DMS153 treated with DMSO at 0.1 percent for 48 hours (cell line): ENCODE results near the gene CLDN4.
"Not testable (repeated sequence)": the region's sequence is repeated elsewhere in the genome, so short reads cannot be mapped to it uniquely, and the experiment has no call there.

Experiments
- DNase-seq: peaks from one replicate; lab custom pipeline; 2025; ENCODE audit not compliant: unreplicated experiment; lab: John Stamatoyannopoulos, UW

Gene CLDN4

DNA sequence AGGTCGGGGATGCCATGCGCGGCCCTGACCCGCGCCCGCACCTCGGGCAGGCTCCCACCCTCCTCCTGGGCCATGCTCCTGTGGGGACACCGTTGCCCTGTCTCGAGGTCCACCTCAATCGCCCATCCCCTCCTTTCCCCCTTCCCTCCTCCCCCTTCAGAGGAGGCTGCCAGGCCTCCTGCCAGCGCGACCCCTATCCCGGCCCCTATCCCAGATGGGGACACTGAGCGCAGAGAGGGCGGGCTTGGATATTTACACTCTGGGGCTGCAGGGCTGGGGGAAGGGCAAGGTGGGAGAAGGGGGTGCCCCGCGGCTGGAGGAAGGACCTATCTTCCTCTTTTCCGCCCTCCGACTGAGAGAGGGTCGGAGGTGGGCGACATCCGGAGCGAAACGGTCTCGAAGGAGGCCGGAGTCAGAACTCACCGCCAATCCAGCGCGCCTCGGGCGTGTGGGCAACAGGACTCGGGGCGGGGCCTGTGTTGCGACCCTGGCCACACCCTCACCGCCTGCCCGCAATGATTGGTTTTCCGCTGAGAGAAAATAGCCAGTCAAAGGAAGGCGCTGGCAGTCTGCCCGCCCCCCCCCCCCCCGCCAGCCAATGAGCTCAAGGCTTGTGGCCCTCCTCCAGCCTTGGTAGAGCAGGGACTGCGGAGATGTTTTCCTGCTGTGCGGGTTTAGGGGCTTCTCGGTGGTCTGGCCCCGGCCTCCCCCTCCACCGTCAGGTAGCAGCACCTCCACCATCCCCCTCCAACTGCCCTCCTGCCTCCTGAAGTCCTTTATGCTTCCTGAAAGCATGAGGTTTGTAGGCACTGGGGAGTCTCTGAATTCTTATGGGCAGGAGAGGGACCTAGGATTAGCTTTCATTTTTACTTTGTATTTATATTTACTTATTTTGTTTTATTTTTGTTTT, 11.5 kb downstream of the CLDN4 start, which contains the start of gene METTL27:
Gene METTL27 (minus strand): TSS at position 450 of the 910 bp plus-strand sequence. CDS start 376 bp downstream, at position 74.
- DNase-seq: peak; percentile 79

DNA sequence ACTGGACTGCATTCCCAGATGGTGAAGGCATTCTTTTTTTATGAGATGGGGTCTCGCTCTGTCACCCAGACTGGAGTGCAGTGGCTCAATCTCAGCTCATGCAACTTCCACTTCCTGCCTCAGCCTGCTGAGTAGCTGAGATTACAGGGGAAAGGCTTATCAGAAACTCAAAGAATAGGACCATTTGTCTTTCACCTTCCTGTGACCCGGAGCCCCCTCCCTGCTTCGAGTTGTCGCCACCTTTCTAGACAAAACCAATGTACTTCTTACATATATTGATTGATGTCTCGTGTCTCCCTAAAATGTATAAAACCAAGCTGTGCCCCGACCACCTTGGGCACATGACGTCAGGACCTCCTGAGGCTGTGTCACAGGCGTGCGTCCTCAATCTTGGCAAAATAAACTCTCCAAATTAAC, 13.3 kb downstream of the CLDN4 start:
- no peak for DNase-seq

DNA sequence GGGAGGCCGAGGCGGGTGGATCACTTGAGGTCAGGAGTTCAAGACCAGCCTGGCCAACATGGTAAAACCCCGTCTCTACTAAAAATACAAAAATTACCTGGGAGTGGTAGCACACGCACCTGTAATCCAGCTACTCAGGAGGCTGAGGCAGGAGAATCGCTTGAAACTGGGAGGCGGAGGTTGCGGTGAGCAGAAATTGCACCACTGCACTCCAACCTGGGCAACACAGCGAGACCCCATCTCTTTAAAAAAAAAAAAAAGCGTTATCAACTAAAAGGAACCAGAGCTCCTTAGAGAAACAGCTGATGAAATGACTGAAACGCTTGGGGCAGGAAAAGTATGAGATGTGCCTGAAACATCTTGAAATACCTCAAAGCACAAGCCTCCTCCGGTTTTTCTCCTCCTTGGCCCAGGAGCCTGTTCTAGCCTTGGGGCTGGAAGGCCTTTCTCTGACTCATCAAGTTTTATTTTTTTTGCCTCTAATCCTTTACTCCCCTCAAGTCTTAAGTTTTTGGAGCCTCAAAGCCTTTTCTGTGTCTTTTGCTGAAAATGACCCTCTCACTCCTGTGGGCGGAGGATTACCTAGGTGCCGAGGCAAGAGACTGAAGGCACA, 14.2 kb downstream of the CLDN4 start:
- DNase-seq: no peak

DNA sequence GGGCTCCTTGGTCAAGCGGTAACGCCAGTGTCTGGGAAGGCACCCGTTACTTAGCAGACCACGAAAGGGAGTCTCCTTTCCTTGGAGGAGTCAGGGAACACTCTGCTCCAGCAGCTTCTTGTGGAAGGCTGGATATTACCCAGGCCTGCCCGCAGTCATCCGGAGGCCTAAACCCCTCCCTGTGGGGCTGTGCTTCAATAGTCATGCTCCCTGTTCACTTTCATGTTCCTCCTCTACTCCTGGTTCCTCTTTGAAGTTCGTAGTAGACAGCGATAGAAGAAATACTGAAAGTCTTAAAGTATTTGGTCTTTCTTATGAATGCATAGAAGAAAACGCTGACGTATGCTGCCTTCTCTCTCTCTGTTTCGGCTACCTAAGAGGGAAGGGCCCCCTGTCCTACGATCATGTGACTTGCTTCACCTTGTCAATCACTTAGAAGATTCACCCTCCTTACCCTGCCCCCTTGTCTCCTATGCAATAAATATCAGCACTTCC, 15.0 kb downstream of the CLDN4 start:
- DNase-seq: not testable (repeated sequence)

DNA sequence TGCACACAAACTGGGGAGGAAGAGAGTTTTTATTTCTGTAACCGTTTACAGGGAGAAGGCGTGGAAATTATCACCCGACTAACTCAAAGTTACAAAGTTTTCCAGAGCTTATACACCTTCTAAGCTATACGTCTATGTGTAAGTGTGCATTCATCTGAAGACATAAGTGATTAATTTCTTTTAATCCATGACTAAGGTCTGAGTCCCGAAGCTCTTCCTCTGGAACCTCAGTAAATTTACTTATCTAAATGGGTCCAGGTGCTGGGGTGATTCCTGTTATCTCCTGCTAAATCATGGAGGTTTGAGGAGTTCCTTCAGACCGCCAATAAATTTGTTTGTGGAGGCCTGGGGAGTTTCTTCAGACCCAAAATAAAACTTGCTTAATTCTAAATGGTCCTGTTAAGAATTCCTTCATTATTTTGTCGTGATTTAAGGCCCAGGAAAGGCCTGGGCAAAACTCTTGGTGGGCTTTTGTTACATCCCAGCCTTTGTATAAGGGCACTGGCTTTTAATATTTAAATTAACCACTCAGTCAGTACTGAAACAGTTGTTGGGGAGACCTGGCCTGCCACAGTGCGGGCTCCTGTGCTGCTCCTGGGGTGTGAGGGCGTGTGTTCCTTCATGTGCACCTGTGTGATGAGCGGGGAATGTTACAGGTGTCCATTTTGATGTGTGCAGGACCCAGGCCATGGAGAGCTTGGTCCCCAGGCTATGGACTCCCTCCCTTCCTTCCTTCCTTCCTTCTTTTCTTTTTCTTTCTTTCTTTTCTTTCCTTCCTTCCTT, 17.3 kb downstream of the CLDN4 start:
- DNase-seq: no peak

DNA sequence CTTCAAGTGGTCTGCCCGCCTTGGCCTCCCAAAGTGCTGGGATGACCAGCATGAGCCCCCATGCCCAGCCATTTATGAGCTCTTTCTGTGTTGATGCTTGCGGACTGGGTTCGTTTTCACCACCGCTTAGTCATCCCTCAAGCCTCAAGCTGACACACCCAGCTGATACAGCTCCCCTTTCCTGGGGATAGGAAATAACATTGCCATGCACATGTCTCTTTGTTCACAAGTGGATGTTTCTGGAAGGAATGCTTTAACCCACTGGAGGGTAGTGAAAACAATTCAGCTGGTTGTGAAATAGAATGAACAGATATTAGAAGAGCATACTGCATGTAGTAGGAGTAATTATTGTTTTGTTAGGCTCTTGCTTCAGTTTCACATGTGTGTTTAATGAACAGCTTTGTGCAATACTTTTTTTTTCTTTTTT, 20.0 kb downstream of the CLDN4 start:
- no peak for DNase-seq

DNA sequence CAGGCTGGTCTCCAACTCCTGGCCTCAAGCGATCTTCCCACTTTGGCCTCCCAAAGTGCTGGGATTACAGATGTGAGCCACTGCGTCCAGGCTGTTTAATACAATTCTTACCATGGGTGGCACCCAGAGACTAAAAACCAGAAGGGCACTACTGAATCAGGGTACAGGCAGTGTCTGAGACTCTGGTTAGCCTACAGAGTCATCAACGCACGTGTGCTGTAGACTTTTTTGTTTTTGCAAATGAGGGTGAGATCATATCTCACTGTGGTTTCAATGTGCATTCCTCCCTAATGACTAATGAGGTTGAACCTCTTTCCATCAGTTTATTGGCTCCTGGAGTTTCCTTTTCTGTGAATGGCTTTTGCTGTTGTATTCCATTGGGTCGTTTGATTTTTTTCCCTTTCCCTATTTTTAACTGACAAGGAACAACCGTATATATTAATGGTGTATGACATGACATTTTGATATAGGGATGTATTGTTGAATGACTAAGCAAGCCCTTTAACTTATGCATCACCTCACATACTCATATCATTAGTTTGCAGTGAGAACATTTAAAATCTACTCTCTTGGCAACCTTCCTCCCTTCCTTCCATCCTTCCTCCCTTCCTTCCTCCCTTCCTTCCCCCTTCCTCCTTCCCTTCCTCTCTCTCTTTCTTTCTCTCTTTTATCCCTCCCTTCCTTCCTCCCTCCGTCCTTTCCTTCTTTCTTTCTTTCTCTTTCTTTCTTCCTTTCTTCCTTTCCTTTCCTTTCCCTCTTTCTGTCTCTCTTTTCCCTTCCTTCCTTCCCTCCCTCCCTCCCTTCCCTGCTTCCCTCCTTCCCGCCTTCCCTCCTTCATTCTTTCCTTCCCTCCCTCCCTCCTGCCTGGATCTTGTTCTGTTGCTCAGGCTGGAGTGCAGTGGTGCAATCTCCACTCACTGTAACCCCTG, 20.9 kb downstream of the CLDN4 start:
- DNase-seq: no peak

DNA sequence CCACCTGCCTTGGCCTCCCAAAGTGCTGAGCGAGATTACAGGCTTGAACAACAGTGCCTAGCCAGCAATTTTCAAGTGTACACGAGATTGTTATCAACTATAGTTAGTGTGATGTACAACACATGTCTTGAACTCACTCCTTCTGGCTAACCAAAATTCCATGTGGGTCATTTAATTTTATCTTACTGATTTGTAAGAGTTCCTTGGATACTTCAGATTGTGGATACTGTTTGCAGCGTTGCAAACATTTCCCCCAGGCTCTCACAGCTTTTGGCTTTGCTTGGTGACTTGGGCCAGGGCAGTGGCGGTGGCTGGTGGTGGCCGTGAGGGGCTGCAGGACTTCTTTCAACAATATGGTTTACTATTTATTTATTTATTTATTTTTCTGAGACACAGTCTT, 21.7 kb downstream of the CLDN4 start:
- DNase-seq: no peak

DNA sequence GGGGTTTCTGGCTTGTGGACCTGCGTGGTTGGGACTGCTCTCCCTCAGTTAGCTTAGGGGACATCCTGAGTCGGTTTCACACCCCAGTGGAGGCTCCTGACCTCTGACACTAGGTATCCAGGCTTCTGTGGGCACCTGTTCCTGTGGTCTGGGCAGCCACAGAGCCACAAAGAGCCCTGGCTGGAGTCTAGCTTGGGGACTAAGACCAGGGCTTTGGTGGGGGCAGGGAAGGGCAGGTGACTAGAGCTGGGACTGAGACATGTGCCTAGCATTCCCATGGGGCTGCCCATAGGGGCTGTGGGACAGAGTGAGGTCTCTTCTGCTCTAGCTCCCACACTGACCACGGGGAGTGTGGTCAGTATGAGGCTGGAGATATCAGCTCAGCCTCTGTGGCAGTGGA, 26.1 kb downstream of the CLDN4 start:
- DNase-seq: no peak

DNA sequence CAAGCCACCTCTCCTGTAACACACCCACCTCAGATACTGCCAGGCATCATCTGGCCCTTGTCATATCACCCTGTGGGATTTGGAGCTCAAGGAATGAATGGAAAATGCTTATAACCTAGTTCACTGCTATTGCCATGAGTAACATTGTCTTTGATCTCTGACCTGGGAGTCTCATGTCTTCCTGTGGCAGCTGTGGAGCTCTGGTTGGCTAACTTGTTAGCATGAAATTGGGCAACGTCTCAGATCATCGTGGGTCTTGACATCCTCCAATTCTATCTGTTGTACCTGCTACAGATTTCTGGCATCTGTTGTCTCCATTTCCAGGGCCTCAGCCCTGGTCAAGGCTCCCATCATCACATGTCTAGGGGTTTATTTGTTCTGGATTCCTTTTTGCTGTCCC, 28.0 kb downstream of the CLDN4 start:
- no peak for DNase-seq

DNA sequence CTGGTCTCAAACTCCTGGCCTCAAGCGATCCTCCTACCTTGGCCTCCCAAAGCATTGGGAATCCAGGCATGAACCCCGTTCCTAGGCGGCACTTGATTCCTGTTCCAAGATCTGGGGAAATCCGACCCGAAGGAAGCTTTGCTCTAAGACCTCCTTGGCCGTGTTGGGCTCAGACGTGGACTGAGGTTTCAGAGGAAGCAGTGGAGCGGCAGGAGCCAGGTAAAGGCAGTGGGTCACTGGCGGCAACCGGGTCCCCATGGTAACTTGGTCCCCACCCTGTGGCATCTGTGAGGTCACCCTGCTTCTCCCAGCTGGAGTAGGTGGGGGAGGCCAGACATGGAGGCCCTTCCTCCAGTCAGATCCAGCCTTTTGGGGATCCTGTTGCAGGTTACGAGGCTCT, 30.1 kb downstream of the CLDN4 start, which contains the start of gene TMEM270:
Gene TMEM270 (plus strand): TSS at position 301 of the 400 bp plus-strand sequence. CDS start 36 bp downstream, at position 337.
- no peak for DNase-seq

DNA sequence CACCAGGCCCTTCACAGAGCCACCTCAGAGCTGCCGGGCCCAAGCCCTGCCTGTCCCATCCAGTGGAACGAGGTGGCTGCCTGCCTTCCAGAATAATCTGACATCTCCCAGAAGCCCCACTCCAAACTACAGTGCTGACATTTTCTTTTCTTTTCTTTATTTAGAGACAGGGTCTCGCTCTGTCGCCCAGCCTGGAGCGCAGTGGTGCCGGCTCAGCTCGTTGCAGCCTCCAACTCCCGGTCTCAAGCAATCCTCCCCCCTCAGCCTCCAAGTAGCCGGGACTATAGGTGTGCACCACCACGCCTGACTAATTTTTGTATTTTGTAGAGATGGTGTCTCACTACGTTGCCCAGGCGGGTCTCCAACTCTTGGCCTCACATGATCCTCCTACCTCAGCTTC, 30.5 kb downstream of the CLDN4 start:
- no peak for DNase-seq

DNA sequence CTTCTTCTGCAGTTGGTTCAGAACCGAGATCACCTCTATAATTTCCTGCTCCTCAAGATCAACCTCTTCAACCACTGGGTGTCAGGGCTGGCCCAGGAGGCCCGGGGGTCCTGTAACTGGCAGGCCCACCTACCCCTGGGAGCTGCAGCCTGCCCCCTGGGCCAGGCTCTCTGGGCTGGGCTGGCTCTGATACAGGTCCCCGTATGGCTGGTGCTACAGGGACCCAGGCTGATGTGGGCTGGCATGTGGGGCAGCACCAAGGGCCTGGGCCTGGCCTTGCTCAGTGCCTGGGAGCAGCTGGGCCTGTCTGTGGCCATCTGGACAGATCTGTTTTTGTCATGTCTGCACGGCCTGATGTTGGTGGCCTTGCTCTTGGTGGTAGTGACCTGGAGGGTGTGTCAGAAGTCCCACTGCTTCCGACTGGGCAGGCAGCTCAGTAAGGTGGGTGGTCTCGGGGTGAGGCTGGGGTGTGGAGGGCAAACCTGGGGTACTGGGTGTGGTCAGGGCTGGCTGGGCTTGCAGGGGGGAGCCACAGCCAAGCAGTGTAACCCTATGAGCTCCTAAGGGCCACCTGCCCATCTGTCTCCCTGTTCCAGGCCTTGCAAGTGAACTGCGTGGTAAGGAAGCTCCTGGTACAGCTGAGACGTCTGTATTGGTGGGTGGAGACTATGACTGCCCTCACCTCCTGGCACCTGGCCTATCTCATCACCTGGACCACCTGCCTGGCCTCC, 34.4 kb downstream of the CLDN4 start:
- DNase-seq: no peak

DNA sequence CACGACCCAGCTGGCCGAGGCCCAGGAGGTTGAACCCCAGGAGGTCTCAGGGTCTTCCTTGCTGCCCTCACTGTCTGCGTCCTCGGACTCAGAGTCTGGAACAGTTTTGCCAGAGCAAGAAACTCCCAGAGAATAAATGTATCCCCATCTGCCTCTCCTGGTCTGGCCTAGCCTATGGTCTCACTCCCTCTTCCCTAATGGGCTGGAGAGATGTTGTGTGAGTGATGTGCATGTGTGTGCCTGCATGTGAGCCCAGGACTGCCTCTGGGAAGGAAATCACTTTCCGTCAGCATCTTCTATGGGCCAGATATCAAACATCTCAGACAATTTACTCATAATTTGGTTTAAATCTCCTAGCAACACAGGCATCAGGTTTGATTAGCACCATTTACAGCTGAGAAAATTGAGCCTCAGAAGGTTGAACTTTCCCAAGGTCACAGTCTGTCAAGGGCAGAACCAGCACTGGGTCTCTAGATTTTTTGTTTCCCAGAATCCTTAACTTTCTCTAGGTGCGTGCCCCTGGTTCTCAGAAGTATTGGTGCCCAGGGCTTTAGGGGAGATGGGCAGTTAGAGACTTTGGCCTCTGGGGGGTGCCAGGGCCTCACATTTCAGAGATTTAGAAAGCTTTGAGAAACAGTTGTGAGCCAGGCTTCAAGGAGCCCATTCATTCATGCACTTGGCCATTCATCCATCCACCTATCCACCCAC, 35.1 kb downstream of the CLDN4 start:
- DNase-seq: no peak

DNA sequence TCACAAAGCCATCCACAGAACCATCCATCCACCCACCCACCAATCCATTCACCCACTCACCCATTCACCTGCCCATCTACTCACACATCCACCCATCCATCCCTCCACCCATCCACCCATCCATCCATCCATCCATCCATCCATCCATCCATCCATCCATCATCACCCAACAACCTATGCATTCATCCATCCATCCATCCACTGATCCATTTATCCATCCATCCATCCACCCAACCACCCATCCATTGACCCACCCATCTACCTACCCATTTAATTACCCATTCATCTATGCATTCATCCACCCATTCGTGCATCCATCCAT, 35.6 kb downstream of the CLDN4 start:
- no peak for DNase-seq

DNA sequence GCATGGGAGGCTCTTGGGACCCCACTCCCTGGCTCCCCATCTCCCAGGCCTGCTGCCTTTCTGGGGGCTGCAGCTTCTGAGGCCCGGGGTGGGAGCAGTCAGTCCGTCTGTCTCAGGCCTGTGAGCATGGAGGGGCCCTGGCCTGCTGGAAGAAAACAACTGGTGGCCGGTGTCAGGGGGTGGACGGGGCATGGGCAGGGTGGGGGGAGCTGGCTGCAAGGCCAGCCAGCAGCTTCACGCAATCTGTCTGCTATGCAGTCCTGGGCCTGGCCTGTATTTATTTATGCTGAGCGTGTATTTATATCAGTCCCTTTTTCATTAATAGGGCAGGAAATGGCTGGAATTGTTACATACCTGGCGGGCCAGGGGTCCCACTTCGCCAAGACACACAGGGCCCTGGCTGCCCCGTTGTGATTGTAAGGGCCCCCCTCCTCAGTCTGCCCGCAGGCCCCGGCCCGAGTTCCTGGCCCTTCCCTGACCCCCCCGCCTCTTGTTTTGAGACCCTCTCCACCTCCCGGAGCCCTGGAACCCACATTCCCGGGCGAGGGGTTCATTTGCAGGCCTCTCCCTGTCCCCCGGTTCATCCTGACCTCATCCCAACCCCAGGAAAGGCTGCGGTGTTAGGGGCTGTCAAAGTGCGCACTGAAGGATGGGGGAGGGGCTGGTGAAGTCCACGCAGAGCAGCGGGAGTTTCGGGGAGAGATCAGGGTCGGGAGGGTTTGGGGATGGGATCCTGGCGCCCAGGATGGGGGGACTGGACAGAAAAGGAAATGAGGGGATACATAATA, 38.4 kb downstream of the CLDN4 start:
- DNase-seq: no peak

DNA sequence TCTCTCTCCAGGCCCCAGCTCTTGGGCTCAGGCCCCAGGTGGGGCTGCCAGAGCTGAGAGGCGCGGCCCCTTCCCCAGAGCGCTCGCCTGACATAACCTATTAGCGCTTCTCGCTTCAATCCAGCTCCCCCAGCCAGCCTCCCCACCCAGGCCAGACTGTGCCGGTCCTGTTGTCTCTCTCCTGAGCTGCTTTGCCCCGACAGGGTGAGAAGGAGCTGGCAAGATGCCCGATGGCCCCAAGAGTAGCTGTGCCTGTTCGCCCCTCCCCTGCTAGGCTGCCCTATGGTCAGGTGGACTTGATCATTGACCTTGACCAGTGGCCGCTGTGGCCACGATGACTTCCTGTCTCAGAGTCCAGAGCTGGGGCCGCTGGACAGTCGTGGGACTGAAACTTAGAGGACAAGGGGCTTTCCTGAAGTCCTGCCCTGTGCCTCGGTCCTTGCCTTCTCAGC, 39.3 kb downstream of the CLDN4 start:
- no peak for DNase-seq
